ENCODE data around the gene HERC4.
A peak's percentile ranks its signal among the peaks of the same experiment; 100 is the strongest.

The HERC4 gene

DNA sequence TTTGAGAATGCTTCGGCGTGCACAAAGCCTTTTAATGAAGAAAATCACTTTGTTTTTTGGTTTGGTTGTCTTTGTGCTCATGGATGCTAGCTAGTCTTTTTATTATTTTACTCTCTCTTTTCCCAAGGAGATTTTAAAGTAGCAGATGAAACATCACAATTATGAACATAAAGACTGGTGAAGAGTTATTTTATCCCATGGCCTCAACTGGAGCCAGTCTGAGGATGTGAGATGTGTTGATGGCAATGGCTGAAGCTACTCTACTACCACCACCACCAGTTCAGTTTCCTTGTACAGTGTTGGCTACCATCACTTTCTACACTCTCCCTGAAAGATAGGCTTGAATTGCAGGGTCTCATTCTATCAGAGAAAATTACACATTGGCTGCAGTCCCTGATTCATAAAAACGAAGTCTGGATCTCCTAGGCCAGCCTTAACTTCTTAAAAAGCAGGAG, 494 bp upstream of the HERC4 start:
- DNase-seq (ENCODE audit: low read depth), result no peak

DNA sequence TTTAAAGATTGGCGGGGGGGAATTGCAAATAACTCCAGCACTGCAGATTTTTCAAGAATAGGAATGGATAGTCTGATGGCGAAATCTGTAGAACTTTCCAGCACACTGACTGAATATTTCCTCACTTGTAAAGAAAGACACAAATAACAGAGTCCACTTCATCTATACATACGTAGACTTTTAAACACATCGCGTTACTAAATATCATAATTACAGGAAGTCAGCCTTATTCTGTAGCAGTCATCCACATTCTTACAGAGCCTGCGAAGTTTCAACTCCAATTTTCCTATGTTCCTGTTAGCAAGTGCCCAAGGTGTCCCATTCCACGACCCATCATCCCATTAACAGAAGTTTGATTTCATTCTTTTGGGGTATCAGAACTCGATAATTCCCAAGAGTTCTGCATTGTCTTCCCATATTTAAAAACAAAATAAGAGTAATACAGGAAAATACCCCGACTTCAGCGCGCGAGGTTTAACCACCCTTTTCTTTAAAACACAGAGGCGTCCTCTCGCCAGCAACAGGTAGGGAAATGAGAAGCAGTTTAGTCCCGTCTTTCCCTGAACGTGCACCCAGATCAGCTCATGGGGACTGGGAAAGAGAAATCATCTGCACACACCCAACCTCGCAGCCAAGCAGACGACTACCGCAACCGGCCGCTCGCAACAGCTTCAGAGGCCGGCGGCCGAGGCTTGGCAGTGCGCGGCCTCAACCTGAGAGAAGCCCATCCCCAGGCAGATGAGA, 880 bp downstream of the HERC4 start:
- TF ChIP-seq, protein P1, sequence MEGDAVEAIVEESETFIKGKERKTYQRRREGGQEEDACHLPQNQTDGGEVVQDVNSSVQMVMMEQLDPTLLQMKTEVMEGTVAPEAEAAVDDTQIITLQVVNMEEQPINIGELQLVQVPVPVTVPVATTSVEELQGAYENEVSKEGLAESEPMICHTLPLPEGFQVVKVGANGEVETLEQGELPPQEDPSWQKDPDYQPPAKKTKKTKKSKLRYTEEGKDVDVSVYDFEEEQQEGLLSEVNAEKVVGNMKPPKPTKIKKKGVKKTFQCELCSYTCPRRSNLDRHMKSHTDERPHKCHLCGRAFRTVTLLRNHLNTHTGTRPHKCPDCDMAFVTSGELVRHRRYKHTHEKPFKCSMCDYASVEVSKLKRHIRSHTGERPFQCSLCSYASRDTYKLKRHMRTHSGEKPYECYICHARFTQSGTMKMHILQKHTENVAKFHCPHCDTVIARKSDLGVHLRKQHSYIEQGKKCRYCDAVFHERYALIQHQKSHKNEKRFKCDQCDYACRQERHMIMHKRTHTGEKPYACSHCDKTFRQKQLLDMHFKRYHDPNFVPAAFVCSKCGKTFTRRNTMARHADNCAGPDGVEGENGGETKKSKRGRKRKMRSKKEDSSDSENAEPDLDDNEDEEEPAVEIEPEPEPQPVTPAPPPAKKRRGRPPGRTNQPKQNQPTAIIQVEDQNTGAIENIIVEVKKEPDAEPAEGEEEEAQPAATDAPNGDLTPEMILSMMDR (IDR thresholded peaks at IDR 0.05; ENCODE audit: low read length, missing control alignments), result no peak
- DNase-seq (ENCODE audit: low read depth), result peak; percentile 39
- peak overlapping the region; percentile 81 for H3K4me3 ChIP-seq (replicated peaks; ENCODE audit: low read depth, low read length)

More for the DNA sequence above, 494 bp upstream of the HERC4 start:
- TF ChIP-seq, protein P1 (IDR thresholded peaks at IDR 0.05; ENCODE audit: low read length, missing control alignments), result no peak
- H3K4me3 ChIP-seq (replicated peaks; ENCODE audit: low read depth, low read length), result peak overlapping the region; percentile 44

DNA sequence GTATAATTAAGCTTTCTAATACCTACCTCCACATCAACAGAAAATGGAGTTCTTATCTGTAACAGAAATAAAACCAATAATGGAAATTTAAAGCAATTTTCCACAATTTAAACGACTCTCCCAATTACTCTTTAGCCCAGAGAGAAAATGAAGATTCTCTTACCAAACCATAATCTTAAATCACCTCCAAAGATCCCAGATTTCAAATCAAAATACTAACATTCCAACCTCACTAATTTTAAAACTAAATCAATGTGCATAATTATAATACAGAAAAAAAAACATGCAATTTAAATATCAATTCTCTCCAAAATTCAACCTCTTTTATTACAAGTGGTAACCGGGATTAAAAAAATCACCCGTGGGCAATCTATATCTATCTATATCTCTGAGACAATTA, 1.5 kb downstream of the HERC4 start:
- DNase-seq (ENCODE audit: low read depth), result no peak
- H3K4me3 ChIP-seq (replicated peaks; ENCODE audit: low read depth, low read length), result peak overlapping the region; percentile 81
- TF ChIP-seq, protein P1 (IDR thresholded peaks at IDR 0.05; ENCODE audit: low read length, missing control alignments), result no peak

DNA sequence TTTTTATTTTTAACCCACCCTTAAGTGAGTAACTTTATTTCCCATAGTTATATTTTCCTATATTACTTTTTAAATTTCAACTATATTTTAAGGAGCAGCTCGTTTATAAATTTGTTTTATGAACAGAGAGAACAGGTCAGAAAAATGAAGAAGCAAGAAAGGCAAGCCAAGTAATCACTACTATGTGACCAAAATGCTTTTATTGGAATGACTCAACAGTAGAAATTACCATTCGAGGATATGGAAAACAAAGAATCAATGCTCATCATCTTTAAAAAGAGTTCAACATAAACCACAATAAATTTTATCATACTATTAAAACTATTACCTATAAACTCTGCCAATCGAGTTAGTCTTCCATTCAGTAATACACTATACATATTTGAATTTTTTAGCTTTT, 7.6 kb downstream of the HERC4 start:
- DNase-seq (ENCODE audit: low read depth), result no peak
- no peak overlapping the region for H3K4me3 ChIP-seq (replicated peaks; ENCODE audit: low read depth, low read length)
- TF ChIP-seq, protein P1 (IDR thresholded peaks at IDR 0.05; ENCODE audit: low read length, missing control alignments), result no peak

DNA sequence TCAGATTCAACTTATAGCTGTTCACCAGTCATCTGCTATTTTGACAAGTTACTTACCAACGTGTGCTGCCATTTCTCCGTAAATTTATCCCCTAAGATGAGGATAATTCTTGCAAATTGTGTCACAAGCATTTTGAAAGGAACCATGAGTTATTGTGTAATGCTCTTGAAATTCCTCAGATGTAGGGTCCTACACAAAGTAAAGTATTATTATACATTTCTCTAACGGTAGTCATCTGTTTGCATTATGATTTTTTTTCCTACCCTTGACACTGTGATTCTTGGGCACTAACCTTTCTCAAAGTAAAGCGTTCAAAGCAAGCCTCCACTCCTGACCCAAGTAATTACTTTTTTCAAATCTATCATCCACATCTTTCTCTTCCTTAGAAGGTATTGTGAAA, 8.1 kb downstream of the HERC4 start:
- TF ChIP-seq, protein P1 (IDR thresholded peaks at IDR 0.05; ENCODE audit: low read length, missing control alignments), result no peak
- H3K4me3 ChIP-seq (replicated peaks; ENCODE audit: low read depth, low read length), result no peak overlapping the region
- DNase-seq (ENCODE audit: low read depth), result no peak

DNA sequence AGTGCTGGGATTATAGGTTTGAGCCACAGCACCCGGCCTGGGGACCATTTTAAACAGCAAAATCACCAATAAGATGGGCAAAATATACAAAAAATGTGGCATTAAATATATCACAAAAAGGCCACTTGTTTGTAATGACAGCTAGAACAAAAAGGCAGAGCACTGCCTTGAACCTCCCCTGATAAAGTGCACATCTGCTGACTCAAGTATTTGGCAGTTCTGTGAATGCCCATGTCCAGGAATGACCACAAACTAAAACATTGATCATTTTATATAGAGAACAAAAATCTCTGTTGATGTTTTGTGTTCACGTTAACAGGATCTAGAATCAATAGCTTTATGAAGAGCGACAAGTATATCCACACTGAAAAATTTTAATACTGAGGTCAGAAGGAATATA, 21.5 kb downstream of the HERC4 start:
- no peak for DNase-seq (ENCODE audit: low read depth)
- H3K4me3 ChIP-seq (replicated peaks; ENCODE audit: low read depth, low read length), result no peak overlapping the region

More for the DNA sequence above, 21.5 kb downstream of the HERC4 start:
- TF ChIP-seq, protein P1 (IDR thresholded peaks at IDR 0.05; ENCODE audit: low read length, missing control alignments), result no peak
